Endodermal cell (in vitro differentiated cells): Measurements from ENCODE around the gene CHN2. TPM values are rescaled to one million over a fixed set of nuclear protein-coding genes. Genes with fewer than 3 reads are reported as not detected.

ENCODE experiments used
- DNase-seq: peaks from one replicate; pipeline ENCODE4 v3.0.0-alpha.2; 2017
- H3K27ac ChIP-seq: 2 replicates; pipeline ENCODE4 v1.5.1; 2013; ENCODE audit warnings: mild to moderate bottlenecking, low read depth, low read length, moderate library complexity
- H3K27me3 ChIP-seq: 2 replicates; pipeline ENCODE4 v1.6.1; 2013; ENCODE audit warnings: mild to moderate bottlenecking, low read length, moderate library complexity; ENCODE audit not compliant: insufficient read depth, control insufficient read depth, poor library complexity, severe bottlenecking
- H3K36me3 ChIP-seq: 2 replicates; pipeline ENCODE4 v1.7.0; 2013; ENCODE audit warnings: mild to moderate bottlenecking, low read length, moderate library complexity; ENCODE audit not compliant: control insufficient read depth, insufficient read depth
- H3K4me1 ChIP-seq: one replicate; pipeline ENCODE4 v1.7.0; 2013; ENCODE audit warnings: low read length; ENCODE audit not compliant: control insufficient read depth, insufficient read depth
- H3K4me3 ChIP-seq: 2 replicates; pipeline ENCODE4 v1.5.1; 2013; ENCODE audit warnings: mild to moderate bottlenecking, low read length, moderate library complexity
- H3K9ac ChIP-seq: 2 replicates; pipeline ENCODE4 v1.6.1; 2013; ENCODE audit warnings: mild to moderate bottlenecking, low read length, moderate library complexity; ENCODE audit not compliant: poor library complexity, severe bottlenecking; ENCODE audit errors: extremely low read depth
- H3K9me3 ChIP-seq: 2 replicates; pipeline ENCODE4 v1.6.1; 2013; ENCODE audit warnings: mild to moderate bottlenecking, low read length, moderate library complexity; ENCODE audit not compliant: control insufficient read depth
- H3K27ac Mint-ChIP-seq: 2 replicates; pipeline ENCODE4 v1.8.0; 2020; ENCODE audit warnings: mixed read lengths
- H3K27me3 Mint-ChIP-seq: 2 replicates; pipeline ENCODE4 v1.8.0; 2021; ENCODE audit warnings: mild to moderate bottlenecking, mixed read lengths; ENCODE audit not compliant: insufficient read depth
- H3K36me3 Mint-ChIP-seq: 2 replicates; pipeline ENCODE4 v1.8.0; 2020; ENCODE audit warnings: low read depth, mixed read lengths
- H3K4me1 Mint-ChIP-seq: 2 replicates; pipeline ENCODE4 v1.8.0; 2020; ENCODE audit warnings: mixed read lengths
- H3K4me3 Mint-ChIP-seq: 2 replicates; pipeline ENCODE4 v1.8.0; 2020; ENCODE audit warnings: mild to moderate bottlenecking, moderate library complexity, mixed read lengths
- H3K9me3 Mint-ChIP-seq: 2 replicates; pipeline ENCODE4 v1.8.0; 2020; ENCODE audit warnings: mild to moderate bottlenecking, mixed read lengths
- CTCF ChIP-seq: fragments of 200-600 bp; sonication (generic); conservative IDR thresholded peaks from 2 replicates; pipeline ENCODE4 v1.5.0; 2021; ENCODE audit warnings: antibody characterized with exemption, mild to moderate bottlenecking
- WGBS, 2 experiments: methylation state at CpG; one replicate each; pipeline versions ENCODE4 v1.1.5 to v1.1.7; 2013; ENCODE audit warnings: missing lambda C conversion rate in 2 of 2, mixed read lengths in 1 of 2; ENCODE audit not compliant: insufficient coverage in 1 of 2, insufficient read length in 1 of 2; 5-methylcytosine and 5-hydroxymethylcytosine counted together
- total RNA-seq, 2 donors: library from RNA; stranded (reverse); fragmentation: NEBNext Ultra II Directional in 1 of 2; extraction: Animal tissue kit (Norgen Biotek cat#: 25700) in 1 of 2; gene quantifications; 2 replicates in 1 of 2; 3 replicates in 1 of 2; pipeline ENCODE4 v1.2.1, GENCODE V29; 2021

Gene CHN2
- total RNA-seq, 2 donors from 2014 or later = 14.0 to 14.1 TPM

DNA sequence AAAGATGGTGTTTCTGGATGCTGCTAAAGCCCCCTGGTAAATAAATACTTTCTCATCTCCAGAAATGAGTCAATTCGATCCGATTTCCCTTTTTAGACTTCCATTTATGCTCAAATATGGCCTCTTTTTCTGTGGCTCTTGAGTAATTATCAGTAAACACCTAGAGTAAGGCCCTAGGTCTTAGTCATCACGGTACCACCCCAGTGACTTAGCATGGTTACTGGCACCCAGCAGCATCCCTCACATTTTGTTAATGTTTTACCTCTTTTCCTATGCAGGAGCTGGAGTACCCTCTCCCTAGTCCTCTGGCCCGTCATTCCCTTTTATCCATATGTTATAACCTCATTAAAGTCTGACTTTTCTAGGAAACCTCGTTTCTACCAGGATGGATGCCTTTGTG, 19.5 kb downstream of the CHN2 start:
- Histone ChIP-seq H3K9ac (no peak overlapping the region), H3K4me3 (no peak overlapping the region), H3K36me3 (no peaks in the 10 kb centered on the region), H3K27me3 (no peaks in the 10 kb centered on the region), H3K9me3 (no peaks in the 10 kb centered on the region), H3K4me1 (peaks cover 4% of the 10 kb centered on the region), H3K27ac (no peak overlapping the region)
- no peaks in the 10 kb centered on the region for H3K9me3 Mint-ChIP-seq
- H3K4me1 Mint-ChIP-seq = peaks cover 18% of the 10 kb centered on the region
- no peak overlapping the region for H3K27ac Mint-ChIP-seq
- WGBS, 2 experiments = 94 to 100% methylated on average over 5 of the region's 5 CpGs
- H3K36me3 Mint-ChIP-seq = peaks cover 2% of the 10 kb centered on the region
- DNase-seq = no peak
- no peaks in the 10 kb centered on the region for H3K27me3 Mint-ChIP-seq
- no peak for TF ChIP-seq CTCF
- no peak overlapping the region for H3K4me3 Mint-ChIP-seq

DNA sequence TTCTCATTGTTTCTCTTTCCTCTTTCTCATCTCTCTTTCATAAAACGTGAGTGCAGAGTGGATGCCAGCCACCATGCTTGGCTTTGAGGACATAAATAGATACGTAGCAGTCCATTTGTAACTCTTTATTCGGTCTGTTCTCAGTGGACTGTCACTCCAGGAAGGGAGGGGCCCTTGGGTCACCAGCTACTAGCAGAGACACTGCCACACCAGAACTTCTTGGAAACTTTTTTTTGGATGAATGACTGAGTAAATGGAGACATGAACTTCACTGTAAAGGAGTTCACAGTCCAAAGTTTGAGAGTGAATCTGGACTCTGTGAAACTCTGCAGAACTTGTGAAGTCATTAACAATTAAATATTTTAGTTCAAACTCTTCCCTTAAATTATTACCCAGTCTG, 20.2 kb downstream of the CHN2 start:
- Histone ChIP-seq H3K4me3 (no peak overlapping the region), H3K27ac (no peak overlapping the region), H3K36me3 (no peaks in the 10 kb centered on the region), H3K9me3 (no peaks in the 10 kb centered on the region), H3K4me1 (peaks cover 4% of the 10 kb centered on the region), H3K9ac (no peak overlapping the region), H3K27me3 (no peaks in the 10 kb centered on the region)
- Mint-ChIP-seq H3K4me1 (peaks cover 18% of the 10 kb centered on the region), H3K27me3 (no peaks in the 10 kb centered on the region), H3K27ac (no peak overlapping the region), H3K36me3 (peaks cover 2% of the 10 kb centered on the region), H3K9me3 (no peaks in the 10 kb centered on the region), H3K4me3 (no peak overlapping the region)
- 89% methylated on average over 3 of the region's 3 CpGs for WGBS, 2 experiments
- TF ChIP-seq CTCF = no peak
- DNase-seq = no peak

DNA sequence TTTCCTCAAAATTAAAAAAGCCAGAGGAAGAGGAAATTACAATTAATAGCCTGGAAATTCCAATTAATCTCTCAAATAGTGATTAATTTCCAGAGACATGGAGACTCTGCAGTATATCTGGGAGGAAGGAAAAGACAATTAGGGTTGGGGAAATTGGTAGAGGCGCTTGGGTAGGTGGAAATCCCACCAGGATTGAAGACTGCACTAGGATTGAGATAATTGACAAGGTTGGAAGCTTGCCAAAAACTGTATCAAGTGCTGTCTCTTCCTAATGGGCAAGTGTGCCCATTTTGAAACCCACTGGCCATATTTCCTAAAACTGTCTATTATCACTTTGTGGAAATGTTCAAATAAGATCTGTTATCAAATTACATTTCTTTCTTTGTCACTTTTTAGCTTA, 21.6 kb downstream of the CHN2 start:
- Histone ChIP-seq H3K4me1 (peaks cover 4% of the 10 kb centered on the region), H3K4me3 (no peak overlapping the region), H3K9ac (no peak overlapping the region), H3K27ac (no peak overlapping the region), H3K27me3 (no peaks in the 10 kb centered on the region), H3K9me3 (peaks cover 5% of the 10 kb centered on the region), H3K36me3 (no peaks in the 10 kb centered on the region)
- no peak for DNase-seq
- no peak for TF ChIP-seq CTCF
- Mint-ChIP-seq H3K36me3 (peaks cover 2% of the 10 kb centered on the region), H3K4me3 (no peak overlapping the region), H3K27ac (no peak overlapping the region), H3K4me1 (peaks cover 18% of the 10 kb centered on the region), H3K27me3 (no peaks in the 10 kb centered on the region), H3K9me3 (peaks cover 7% of the 10 kb centered on the region)
- WGBS, 2 experiments = 79 to 80% methylated on average over 1 of the region's 1 CpG
